SK-N-DZ (cell line): ENCODE measurements around the gene HYCC1.
"Not testable (repeated sequence)": the region's sequence is repeated elsewhere in the genome, so short reads cannot be mapped to it uniquely, and the experiment has no call there.

Source experiments
- DNase-seq: peaks from one replicate; pipeline ENCODE4 v3.0.0-alpha.2; 2015; ENCODE audit warnings: low spot score

HYCC1 gene

GRCh38 chr7:22985436-22985835 lies 28.5 kb downstream of the HYCC1 start:
- DNase-seq = no peak

GRCh38 chr7:22983257-22983855 lies 30.6 kb downstream of the HYCC1 start:
- no peak for DNase-seq

GRCh38 chr7:22980422-22980821 lies 33.5 kb downstream of the HYCC1 start:
- DNase-seq = no peak

GRCh38 chr7:22979861-22980260 lies 34.1 kb downstream of the HYCC1 start:
- no peak for DNase-seq

- DNase-seq = no peak
Measured at GRCh38 chr7:22979251-22979650, 34.7 kb downstream of the HYCC1 start.

- DNase-seq = not testable (repeated sequence)
Measured at GRCh38 chr7:22974636-22975035, 39.3 kb downstream of the HYCC1 start.

GRCh38 chr7:22972207-22972606 lies 41.7 kb downstream of the HYCC1 start:
- no peak for DNase-seq

- DNase-seq = no peak
Measured at GRCh38 chr7:22969010-22969431, 44.9 kb downstream of the HYCC1 start.
